GM12878 (cell line): ENCODE data around the gene PRKAA1. TPM values are rescaled to one million over a fixed set of nuclear protein-coding genes. Genes with fewer than 3 reads are reported as not detected.
A peak's percentile ranks its signal among the peaks of the same experiment; 100 is the strongest.

ENCODE experiments used
- ATF7 ChIP-seq: fragments of 450-650 bp; IDR thresholded peaks from 2 replicates; pipeline ENCODE4 v1.6.1; 2016; ENCODE audit warnings: low read depth, mild to moderate bottlenecking
- DPF2 ChIP-seq: fragments of 450-650 bp; IDR thresholded peaks from 2 replicates; pipeline ENCODE4 v1.6.1; 2017; ENCODE audit warnings: mild to moderate bottlenecking
- HDAC2 ChIP-seq: fragments of 200-600 bp; sonication (generic); IDR thresholded peaks from 2 replicates; pipeline ENCODE4 v1.6.1; 2017
- MYB ChIP-seq: fragments of 150-350 bp; IDR thresholded peaks from 2 replicates; pipeline ENCODE4 v1.6.1; 2014; ENCODE audit warnings: mild to moderate bottlenecking, low read depth, low read length, borderline replicate concordance
- NR2F1 ChIP-seq: fragments of 450-650 bp; conservative IDR thresholded peaks from 2 replicates; pipeline ENCODE4 v1.6.1; 2017; ENCODE audit warnings: mild to moderate bottlenecking
- NRF1 ChIP-seq: conservative IDR thresholded peaks from 2 replicates; pipeline ENCODE4 v1.6.1; 2011; ENCODE audit warnings: mild to moderate bottlenecking, low read depth, low read length, improper control_type of control experiment
- POLR2AphosphoS2 ChIP-seq: IDR thresholded peaks from 2 replicates; pipeline ENCODE4 v1.6.1; 2011; ENCODE audit warnings: low read depth, mild to moderate bottlenecking, low read length, improper control_type of control experiment, moderate library complexity
- SREBF1 ChIP-seq: IDR thresholded peaks from 2 replicates; pipeline ENCODE4 v1.6.1; 2012; ENCODE audit warnings: mild to moderate bottlenecking, low read length
- STAT1 ChIP-seq: fragments of 450-650 bp; conservative IDR thresholded peaks from 2 replicates; pipeline ENCODE4 v1.6.1; 2014; ENCODE audit warnings: antibody characterized with exemption, mild to moderate bottlenecking
- ZNF24 ChIP-seq: fragments of 450-650 bp; IDR thresholded peaks from 2 replicates; pipeline ENCODE4 v1.6.1; 2017; ENCODE audit warnings: antibody characterized with exemption, mild to moderate bottlenecking
- ZZZ3 ChIP-seq: IDR thresholded peaks from 2 replicates; pipeline ENCODE4 v1.6.1; 2011; ENCODE audit warnings: low read depth; ENCODE audit not compliant: control insufficient read depth, insufficient read length
- polyA plus RNA-seq, 11 experiments: library from polyadenylated mRNA; depleted of rRNA in 4 of 11; unstranded in 6 of 11; stranded (reverse) in 5 of 11; fragments of >200 nt; fragmentation: Nextera tagmentation in 4 of 11; fragmentation: Illumina TruSeq in 1 of 11; extraction: Ambion mirVana in 4 of 11; extraction: Trizol in 1 of 11; gene quantifications; 1 replicate in 1 of 11; 2 replicates in 10 of 11; pipeline versions ENCODE4 v1.2.1 to v1.2.3, GENCODE V29; 2011 to 2016; ENCODE audit warnings: inconsistent platforms in 2 of 11, missing spikeins in 2 of 11, low read depth in 1 of 11
- total RNA-seq, 4 experiments: library from RNA; depleted of rRNA in 3 of 4; stranded (reverse); fragments of >200 nt in 3 of 4; fragmentation: Illumina TruSeq in 1 of 4; extraction: Trizol in 1 of 4; gene quantifications; 2 replicates each; pipeline versions ENCODE4 v1.2.1 to v1.2.3, GENCODE V29; 2013 to 2021
- TF ChIP-seq, protein P1 (sequence below): IDR thresholded peaks from 2 replicates; pipeline ENCODE4 v1.6.1; 2011; ENCODE audit warnings: borderline replicate concordance, low read depth, mild to moderate bottlenecking, moderate library complexity, low read length; ENCODE audit not compliant: insufficient read depth, poor library complexity, severe bottlenecking
- TF ChIP-seq, protein P2 (sequence below): fragments of 450-650 bp; formaldehyde crosslinking; IDR thresholded peaks from 2 replicates; pipeline ENCODE4 v1.4.0; 2020; ENCODE audit warnings: mild to moderate bottlenecking, moderate library complexity

Gene PRKAA1
- total and polyA plus RNA-seq, 10 of the 15 experiments (the other 5 are each of a cell fraction or from before 2014, with no cell fraction given) = 13.6 to 55.5 (median 29.6) TPM

GRCh38 chr5:40798012-40798800, at the start of gene PRKAA1 (continued):
- TF ChIP-seq, protein P1, sequence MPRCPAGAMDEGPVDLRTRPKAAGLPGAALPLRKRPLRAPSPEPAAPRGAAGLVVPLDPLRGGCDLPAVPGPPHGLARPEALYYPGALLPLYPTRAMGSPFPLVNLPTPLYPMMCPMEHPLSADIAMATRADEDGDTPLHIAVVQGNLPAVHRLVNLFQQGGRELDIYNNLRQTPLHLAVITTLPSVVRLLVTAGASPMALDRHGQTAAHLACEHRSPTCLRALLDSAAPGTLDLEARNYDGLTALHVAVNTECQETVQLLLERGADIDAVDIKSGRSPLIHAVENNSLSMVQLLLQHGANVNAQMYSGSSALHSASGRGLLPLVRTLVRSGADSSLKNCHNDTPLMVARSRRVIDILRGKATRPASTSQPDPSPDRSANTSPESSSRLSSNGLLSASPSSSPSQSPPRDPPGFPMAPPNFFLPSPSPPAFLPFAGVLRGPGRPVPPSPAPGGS = no peak
- TF ChIP-seq ZZZ3 (no peak), ZNF24 (no peak), MYB (no peak), HDAC2 (no peak), NR2F1 (no peak; the same call in 1 of the 2 replicates), ATF7 (no peak), SREBF1 (no peak), DPF2 (peak; percentile 58), NRF1 (no peak; the same call in 1 of the 2 replicates), STAT1 (no peak), POLR2AphosphoS2 (no peak)
- TF ChIP-seq, protein P2, sequence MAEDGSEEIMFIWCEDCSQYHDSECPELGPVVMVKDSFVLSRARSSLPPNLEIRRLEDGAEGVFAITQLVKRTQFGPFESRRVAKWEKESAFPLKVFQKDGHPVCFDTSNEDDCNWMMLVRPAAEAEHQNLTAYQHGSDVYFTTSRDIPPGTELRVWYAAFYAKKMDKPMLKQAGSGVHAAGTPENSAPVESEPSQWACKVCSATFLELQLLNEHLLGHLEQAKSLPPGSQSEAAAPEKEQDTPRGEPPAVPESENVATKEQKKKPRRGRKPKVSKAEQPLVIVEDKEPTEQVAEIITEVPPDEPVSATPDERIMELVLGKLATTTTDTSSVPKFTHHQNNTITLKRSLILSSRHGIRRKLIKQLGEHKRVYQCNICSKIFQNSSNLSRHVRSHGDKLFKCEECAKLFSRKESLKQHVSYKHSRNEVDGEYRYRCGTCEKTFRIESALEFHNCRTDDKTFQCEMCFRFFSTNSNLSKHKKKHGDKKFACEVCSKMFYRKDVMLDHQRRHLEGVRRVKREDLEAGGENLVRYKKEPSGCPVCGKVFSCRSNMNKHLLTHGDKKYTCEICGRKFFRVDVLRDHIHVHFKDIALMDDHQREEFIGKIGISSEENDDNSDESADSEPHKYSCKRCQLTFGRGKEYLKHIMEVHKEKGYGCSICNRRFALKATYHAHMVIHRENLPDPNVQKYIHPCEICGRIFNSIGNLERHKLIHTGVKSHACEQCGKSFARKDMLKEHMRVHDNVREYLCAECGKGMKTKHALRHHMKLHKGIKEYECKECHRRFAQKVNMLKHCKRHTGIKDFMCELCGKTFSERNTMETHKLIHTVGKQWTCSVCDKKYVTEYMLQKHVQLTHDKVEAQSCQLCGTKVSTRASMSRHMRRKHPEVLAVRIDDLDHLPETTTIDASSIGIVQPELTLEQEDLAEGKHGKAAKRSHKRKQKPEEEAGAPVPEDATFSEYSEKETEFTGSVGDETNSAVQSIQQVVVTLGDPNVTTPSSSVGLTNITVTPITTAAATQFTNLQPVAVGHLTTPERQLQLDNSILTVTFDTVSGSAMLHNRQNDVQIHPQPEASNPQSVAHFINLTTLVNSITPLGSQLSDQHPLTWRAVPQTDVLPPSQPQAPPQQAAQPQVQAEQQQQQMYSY (CRISPR knock-in tag) = no peak
- TF ChIP-seq, all 136 proteins: peak for 24
